Measurements from ENCODE around the gene FGF13. TPM values are rescaled to one million over a fixed set of nuclear protein-coding genes. Genes with fewer than 3 reads are reported as not detected.
A peak's percentile ranks its signal among the peaks of the same experiment; 100 is the strongest.

FGF13 gene
- total and polyA plus RNA-seq, 2 donors (not counting 3 experiments of a cell fraction or from before 2014, with no cell fraction given) = 0.07 to 0.20 TPM

GRCh38 chrX:138638996-138639395 lies 72.5 kb downstream of the FGF13 start:
- no peak overlapping the region for H3K4me2 ChIP-seq (ENCODE audit: insufficient read depth, low read length)
- BruUV-seq (replicated peaks) = no TSS peak

More at GRCh38 chrX:138638996-138639395, 72.5 kb downstream of the FGF13 start:
- no peak overlapping the region for H3K9ac ChIP-seq (replicated peaks; ENCODE audit: extremely low read depth, insufficient read depth, low read length)
- CTCF ChIA-PET = no interaction called here
- no peaks in the 10 kb centered on the region for H3K4me1 ChIP-seq (ENCODE audit: control insufficient read depth, extremely low read depth, insufficient read depth, low read length)
- no peaks in the 10 kb centered on the region for H3K79me2 ChIP-seq (ENCODE audit: control insufficient read depth, insufficient read depth, low read length)
- no peak overlapping the region for H3K27ac ChIP-seq (ENCODE audit: insufficient read depth, low read depth, low read length)
- no peak overlapping the region for H2AFZ ChIP-seq (ENCODE audit: low read depth, low read length)
- no peak for TF ChIP-seq EZH2 (IDR thresholded peaks at IDR 0.05; ENCODE audit: borderline replicate concordance, low read depth, low read length, severe bottlenecking)
- TF ChIP-seq POLR2AphosphoS5 (IDR thresholded peaks at IDR 0.05; ENCODE audit: insufficient read depth, low read depth, low read length) = no peak
- TF ChIP-seq POLR2A (IDR thresholded peaks at IDR 0.05; ENCODE audit: low read depth, low read length) = no peak
- TF ChIP-seq FOS (IDR thresholded peaks at IDR 0.05; ENCODE audit: borderline replicate concordance, insufficient read depth, low read length) = no peak
- TF ChIP-seq JUN (IDR thresholded peaks at IDR 0.05; ENCODE audit: borderline replicate concordance, insufficient read depth, insufficient read length, low read depth) = no peak
- TF ChIP-seq GATA2 (IDR thresholded peaks at IDR 0.05; ENCODE audit: insufficient read depth, insufficient read length, low read depth, low read length) = no peak
- no peak for TF ChIP-seq MYC (IDR thresholded peaks at IDR 0.05; ENCODE audit: low read depth, low read length)
- TF ChIP-seq, protein P1, sequence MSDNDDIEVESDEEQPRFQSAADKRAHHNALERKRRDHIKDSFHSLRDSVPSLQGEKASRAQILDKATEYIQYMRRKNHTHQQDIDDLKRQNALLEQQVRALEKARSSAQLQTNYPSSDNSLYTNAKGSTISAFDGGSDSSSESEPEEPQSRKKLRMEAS (IDR thresholded peaks at IDR 0.05; ENCODE audit: insufficient read depth, insufficient read length) = no peak
- TF ChIP-seq, protein P2, sequence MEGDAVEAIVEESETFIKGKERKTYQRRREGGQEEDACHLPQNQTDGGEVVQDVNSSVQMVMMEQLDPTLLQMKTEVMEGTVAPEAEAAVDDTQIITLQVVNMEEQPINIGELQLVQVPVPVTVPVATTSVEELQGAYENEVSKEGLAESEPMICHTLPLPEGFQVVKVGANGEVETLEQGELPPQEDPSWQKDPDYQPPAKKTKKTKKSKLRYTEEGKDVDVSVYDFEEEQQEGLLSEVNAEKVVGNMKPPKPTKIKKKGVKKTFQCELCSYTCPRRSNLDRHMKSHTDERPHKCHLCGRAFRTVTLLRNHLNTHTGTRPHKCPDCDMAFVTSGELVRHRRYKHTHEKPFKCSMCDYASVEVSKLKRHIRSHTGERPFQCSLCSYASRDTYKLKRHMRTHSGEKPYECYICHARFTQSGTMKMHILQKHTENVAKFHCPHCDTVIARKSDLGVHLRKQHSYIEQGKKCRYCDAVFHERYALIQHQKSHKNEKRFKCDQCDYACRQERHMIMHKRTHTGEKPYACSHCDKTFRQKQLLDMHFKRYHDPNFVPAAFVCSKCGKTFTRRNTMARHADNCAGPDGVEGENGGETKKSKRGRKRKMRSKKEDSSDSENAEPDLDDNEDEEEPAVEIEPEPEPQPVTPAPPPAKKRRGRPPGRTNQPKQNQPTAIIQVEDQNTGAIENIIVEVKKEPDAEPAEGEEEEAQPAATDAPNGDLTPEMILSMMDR (IDR thresholded peaks at IDR 0.05; ENCODE audit: extremely low read depth in 1 of 2, insufficient read depth in 1 of 2, low read depth in 1 of 2, low read length in 2 of 2) = no peak
- H3K9me1 ChIP-seq (replicated peaks; ENCODE audit: control insufficient read depth, extremely low read depth, insufficient read depth, low read length) = no peaks in the 10 kb centered on the region
- dilution Hi-C loops (cut with MboI; ENCODE audit: extremely low pct_ligation_motif_present, low sequenced_read_pairs) (no loop called here), intact Hi-C loops (cut with micrococcal nuclease) (no loop called here)
- POLR2A ChIA-PET = no interaction called here
- no peak for FAIRE-seq
- no peaks in the 10 kb centered on the region for H3K36me3 ChIP-seq (ENCODE audit: control insufficient read depth in 2 of 2, extremely low read depth in 1 of 2, insufficient read depth in 2 of 2, low read length in 2 of 2)
- no peak overlapping the region for H3K4me3 ChIP-seq (replicated peaks in 1 of 3; ENCODE audit: insufficient read depth in 1 of 3, low read depth in 1 of 3, low read length in 3 of 3)
- no peaks in the 10 kb centered on the region for H3K27me3 ChIP-seq (ENCODE audit: control insufficient read depth in 2 of 2, insufficient read depth in 2 of 2, low read length in 2 of 2)
- no peaks in the 10 kb centered on the region for H4K20me1 ChIP-seq (replicated peaks; ENCODE audit: control insufficient read depth, extremely low read depth, insufficient read depth, low read length)
- no peaks in the 10 kb centered on the region for H3K9me3 ChIP-seq (replicated peaks; ENCODE audit: control insufficient read depth, insufficient read depth, low read length)
- no peak for DNase-seq (ENCODE audit: low read depth, low spot score)

MicroRNAs encoded within 50 kb of the gene (microRNA counts, 767-probe panel; counts per million panel counts)
- microRNA hsa-miR-504 = 723 counts per million, percentile 96 among the panel's probes with 10 or more counts

Small RNA genes within 50 kb of the gene (microRNA-seq; reads per million reads assigned to microRNA genes)
- not detected for gene MIR504 (ENCODE audit: borderline number of aligned reads, borderline replicate concordance)

Small RNA genes within 50 kb of the gene (small RNA-seq; reads per million reads assigned to genes)
- not detected for gene AL031386.1 (ENCODE audit: insufficient read depth, insufficient read length, low read depth, low replicate concordance)
- not detected for gene MIR504 (ENCODE audit: insufficient read depth, insufficient read length, low read depth, low replicate concordance)
